Peyer's patch (tissue), 4 donors: ENCODE measurements around the gene LAPTM5. TPM values are rescaled to one million over a fixed set of nuclear protein-coding genes. Genes with fewer than 3 reads are reported as not detected.

Experiments used
- DNase-seq, 3 donors: peaks; one replicate each; pipeline ENCODE4 v3.0.0-alpha.2; 2017 to 2019
- H3K27ac ChIP-seq, 4 donors: fragments of 200-600 bp; sonication (generic); one replicate each; pipeline ENCODE4 v1.5.1; 2016 to 2019
- H3K27me3 ChIP-seq, 2 donors: fragments of 200-600 bp; sonication (generic); one replicate each; pipeline ENCODE4 v1.5.1; 2019
- H3K36me3 ChIP-seq, 3 donors: fragments of 200-600 bp; sonication (generic); one replicate each; pipeline ENCODE4 v1.5.1; 2016 to 2019
- H3K4me1 ChIP-seq, 4 donors: fragments of 200-600 bp; sonication (generic); one replicate each; pipeline ENCODE4 v1.5.1; 2016 to 2019
- H3K4me3 ChIP-seq, 4 donors: fragments of 200-600 bp; sonication (generic); 1 replicate in 3 of 4; 2 replicates in 1 of 4; pipeline ENCODE4 v1.5.1; 2016 to 2019; ENCODE audit warnings: mild to moderate bottlenecking in 1 of 4
- H3K9me3 ChIP-seq, 4 donors: fragments of 200-600 bp; sonication (generic); one replicate each; pipeline ENCODE4 v1.5.1; 2016 to 2019; ENCODE audit warnings: mild to moderate bottlenecking in 1 of 4
- CTCF ChIP-seq, 6 experiments: fragments of 450-650 bp in 4 of 6; fragments of 200-600 bp in 2 of 6; sonication (generic) in 1 of 6; IDR thresholded peaks; one replicate each; pipeline ENCODE4 v1.5.1; 2017 to 2019; ENCODE audit warnings: antibody characterized with exemption in 6 of 6, mild to moderate bottlenecking in 3 of 6, moderate library complexity in 1 of 6
- POLR2A ChIP-seq, 2 donors: fragments of 450-650 bp; IDR thresholded peaks; one replicate each; pipeline ENCODE4 v1.5.1; 2017; ENCODE audit warnings: antibody characterized with exemption in 2 of 2, mild to moderate bottlenecking in 2 of 2, moderate library complexity in 2 of 2
- total RNA-seq, 4 donors: library from RNA; depleted of rRNA; stranded (reverse); fragments of >200 nt; gene quantifications; one replicate each; pipeline ENCODE4 v1.1.0, GENCODE V29; 2016

LAPTM5 gene
- total RNA-seq, 4 donors from 2014 or later = 10.3 to 77.6 (median 18.3) TPM

GRCh38 chr1:30739601-30740000, 18.0 kb downstream of the LAPTM5 start:
- DNase-seq = no peak
- Histone ChIP-seq H3K4me1 (peaks cover 0 to 37% (median 22%) of the 10 kb centered on the region in 4 donors), H3K9me3 (no peaks in the 10 kb centered on the region), H3K4me3 (no peak overlapping the region), H3K27me3 (no peaks in the 10 kb centered on the region), H3K27ac (peak overlapping the region in 1 of 4 donors; percentile 25), H3K36me3 (peaks cover 0 to 19% (median 0%) of the 10 kb centered on the region in 3 donors)
- TF ChIP-seq CTCF (IDR thresholded peaks at IDR 0.05) (no peak), POLR2A (IDR thresholded peaks at IDR 0.05) (no peak)

GRCh38 chr1:30738715-30739559, 18.6 kb downstream of the LAPTM5 start:
- peak overlapping the region in 1 of 4 donors; percentile 25 for H3K27ac ChIP-seq
- peaks cover 0 to 19% (median 0%) of the 10 kb centered on the region in 3 donors for H3K36me3 ChIP-seq
- peaks cover 0 to 31% (median 17%) of the 10 kb centered on the region in 4 donors for H3K4me1 ChIP-seq
- no peak for TF ChIP-seq CTCF (IDR thresholded peaks at IDR 0.05)
- H3K4me3 ChIP-seq = no peak overlapping the region
- H3K27me3 ChIP-seq = no peaks in the 10 kb centered on the region
- no peak for DNase-seq
- H3K9me3 ChIP-seq = no peaks in the 10 kb centered on the region

- no peaks in the 10 kb centered on the region for H3K9me3 ChIP-seq
- H3K4me3 ChIP-seq = no peak overlapping the region
- H3K27me3 ChIP-seq = no peaks in the 10 kb centered on the region
- H3K4me1 ChIP-seq = peaks cover 0 to 27% (median 16%) of the 10 kb centered on the region in 4 donors
- H3K27ac ChIP-seq = no peak overlapping the region
- TF ChIP-seq POLR2A (IDR thresholded peaks at IDR 0.05) (no peak), CTCF (IDR thresholded peaks at IDR 0.05) (no peak)
- H3K36me3 ChIP-seq = peaks cover 0 to 19% (median 0%) of the 10 kb centered on the region in 3 donors
- DNase-seq = no peak
Measured at GRCh38 chr1:30738040-30738714, 19.4 kb downstream of the LAPTM5 start.

- H3K4me3 ChIP-seq = no peak overlapping the region
- no peak overlapping the region for H3K27ac ChIP-seq
- H3K36me3 ChIP-seq = peaks cover 0 to 19% (median 0%) of the 10 kb centered on the region in 3 donors
- no peaks in the 10 kb centered on the region for H3K9me3 ChIP-seq
- peaks cover 0 to 23% (median 14%) of the 10 kb centered on the region in 4 donors for H3K4me1 ChIP-seq
- H3K27me3 ChIP-seq = no peaks in the 10 kb centered on the region
- TF ChIP-seq CTCF (IDR thresholded peaks at IDR 0.05) = no peak
- no peak for TF ChIP-seq POLR2A (IDR thresholded peaks at IDR 0.05)
- DNase-seq = no peak
Measured at GRCh38 chr1:30737357-30738039, 20.1 kb downstream of the LAPTM5 start.

- Histone ChIP-seq H3K4me3 (no peak overlapping the region), H3K27me3 (no peaks in the 10 kb centered on the region), H3K4me1 (peaks cover 0 to 17% (median 6%) of the 10 kb centered on the region in 4 donors), H3K36me3 (peaks cover 0 to 19% (median 0%) of the 10 kb centered on the region in 3 donors), H3K27ac (no peak overlapping the region), H3K9me3 (no peaks in the 10 kb centered on the region)
- no peak for DNase-seq
- TF ChIP-seq CTCF (IDR thresholded peaks at IDR 0.05) = no peak
- no peak for TF ChIP-seq POLR2A (IDR thresholded peaks at IDR 0.05)
Measured at GRCh38 chr1:30735668-30736498, 21.7 kb downstream of the LAPTM5 start.
